SW 1271 (cell line): Measurements from ENCODE around the gene KRT16.

Experiments
- DNase-seq, 2 experiments: peaks; one replicate each; lab custom pipeline; 2025; lab: John Stamatoyannopoulos, UW

Gene KRT16

DNA sequence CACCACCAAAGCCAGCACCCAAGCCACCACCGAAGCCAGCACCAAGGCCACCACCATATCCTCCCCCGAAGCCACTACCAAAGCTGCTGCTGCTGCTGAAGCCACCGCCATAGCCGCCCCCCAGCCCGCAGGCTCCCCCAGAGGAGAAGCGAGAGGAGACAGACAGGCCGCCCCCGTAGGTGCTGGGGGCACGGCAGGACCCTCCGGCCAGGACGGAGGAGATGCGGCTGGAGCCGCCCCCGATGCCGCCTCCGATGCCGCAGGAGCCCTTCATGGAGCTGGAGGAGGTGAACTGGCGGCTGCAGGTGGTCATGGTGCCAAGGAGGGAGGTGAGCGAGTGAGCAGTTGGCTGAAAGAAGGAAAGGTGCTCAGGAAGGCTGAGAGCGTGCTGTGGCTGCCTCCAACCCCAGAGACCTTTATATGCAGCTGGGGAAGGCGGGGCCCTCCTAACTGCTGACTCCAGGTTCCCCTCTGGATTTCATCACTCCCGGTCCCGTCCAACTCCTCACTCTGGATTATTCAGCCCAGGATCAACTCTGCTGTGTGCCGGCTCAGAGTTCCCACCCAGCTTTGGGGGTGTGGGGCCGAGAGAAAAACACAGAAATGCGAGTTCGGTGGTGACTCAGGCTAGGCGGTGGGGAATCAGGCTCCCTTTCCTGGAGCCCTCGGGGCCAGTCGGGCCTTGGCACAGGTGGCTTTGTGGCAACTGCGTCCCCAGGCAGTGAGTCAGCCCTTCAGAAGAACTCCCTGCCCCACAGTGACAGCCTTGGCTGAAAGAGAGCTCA, at the start of gene KRT16:
Gene KRT16, minus strand, starts transcription at position 392 of the 785 bp plus-strand sequence. Its CDS starts 79 bp downstream, at position 313.
- peak in 1 of 2 experiments; percentile 27 for DNase-seq

DNA sequence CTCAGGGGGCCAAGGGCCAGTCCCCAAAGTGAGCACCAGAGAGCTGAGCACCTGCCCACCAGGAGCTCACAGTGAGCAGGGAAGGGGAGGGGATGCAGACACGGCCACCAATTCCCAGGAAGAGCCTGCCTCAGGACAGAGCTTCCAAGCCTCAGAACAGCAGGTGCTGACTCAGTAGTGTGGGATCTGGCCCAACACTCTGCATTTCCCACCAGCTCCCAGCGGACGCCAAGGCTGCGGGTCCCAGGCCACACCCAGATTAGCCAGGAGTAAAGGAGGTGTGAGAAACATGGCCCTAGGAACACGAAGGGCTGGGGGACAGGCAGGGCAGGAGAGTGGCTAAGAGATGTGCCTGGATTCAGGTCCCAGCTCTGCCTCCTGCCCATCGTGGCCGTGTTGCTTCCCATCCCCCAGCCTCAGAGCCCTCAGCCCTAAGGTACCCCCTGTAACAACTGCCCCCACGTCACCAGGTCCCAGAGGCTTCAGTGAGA, 47.7 kb upstream of the KRT16 start:
- DNase-seq = no peak

DNA sequence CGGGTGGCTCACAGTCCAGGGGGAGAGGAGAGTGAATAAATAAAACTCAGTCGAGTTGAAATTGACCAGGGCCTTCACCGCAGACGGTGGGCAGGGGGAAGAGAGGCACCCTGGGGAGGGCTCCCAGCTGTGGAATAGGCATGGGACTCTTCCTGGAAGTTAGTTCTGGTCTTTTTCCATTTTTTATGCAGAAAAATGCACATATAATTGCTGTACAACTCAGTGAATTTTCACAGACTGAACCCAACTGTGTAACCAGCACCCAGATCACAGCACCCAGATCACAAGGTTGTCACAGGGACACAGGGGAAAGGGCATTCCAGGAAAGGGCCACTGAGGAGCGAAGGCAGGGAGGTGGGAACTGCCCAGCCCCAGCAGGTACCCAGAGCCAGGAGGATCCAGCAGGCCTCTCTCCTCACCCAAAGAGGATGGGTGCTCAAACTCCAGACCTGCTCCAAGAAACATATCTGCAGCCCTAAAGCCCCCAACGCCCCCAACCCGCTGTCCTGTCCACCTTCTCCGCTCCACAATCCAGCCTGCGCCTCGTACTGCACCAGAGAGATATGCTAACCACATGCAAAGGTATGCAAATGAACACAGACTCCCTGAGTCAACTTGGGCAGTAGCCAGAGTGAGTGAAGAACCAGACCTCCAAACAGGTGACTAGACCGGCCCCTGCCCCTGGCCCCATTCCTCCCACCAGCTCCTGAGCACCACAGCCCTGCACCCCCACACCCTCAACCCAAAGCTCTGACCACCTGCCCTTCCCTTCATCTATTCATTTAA, 47.1 kb upstream of the KRT16 start:
- no peak for DNase-seq

DNA sequence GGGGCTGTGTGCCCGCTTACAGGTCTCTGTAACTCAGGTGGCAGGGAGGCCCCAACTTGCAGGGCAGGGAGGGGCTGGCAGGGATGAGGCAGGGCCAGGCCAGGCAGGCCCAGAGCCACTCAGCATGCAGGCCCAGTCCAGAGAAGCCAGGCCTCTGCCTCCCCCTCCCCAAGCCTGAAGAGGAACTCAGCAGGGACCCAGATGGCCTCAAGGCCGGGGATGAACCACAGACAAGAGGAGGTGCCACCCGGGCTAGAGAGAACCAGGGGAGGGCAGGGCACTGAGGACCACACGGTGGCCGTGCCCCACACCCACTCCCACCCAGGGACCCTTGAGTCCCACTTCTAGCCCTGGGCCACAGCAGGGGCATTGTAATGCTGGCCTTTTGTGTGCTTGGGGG, 46.3 kb upstream of the KRT16 start:
- DNase-seq = no peak

DNA sequence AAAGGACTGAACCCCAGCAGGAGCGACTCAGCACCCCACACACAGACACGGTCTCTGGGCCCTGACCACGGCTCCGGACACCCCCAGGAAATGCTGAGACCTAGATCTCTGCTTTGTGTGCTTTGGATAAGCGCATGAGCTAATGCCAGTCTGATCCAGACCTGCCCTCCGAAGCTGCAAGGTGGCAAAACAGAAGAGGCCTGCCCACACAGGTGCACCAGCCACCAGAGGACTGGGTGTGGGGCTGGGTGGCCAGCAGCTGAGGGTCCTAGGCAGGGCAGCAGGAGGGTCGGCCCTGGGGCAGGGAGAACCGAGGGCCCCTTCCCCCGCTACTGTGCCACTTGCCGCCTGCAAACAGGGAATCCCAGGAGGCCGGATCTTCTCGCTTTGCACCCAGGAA, 45.4 kb upstream of the KRT16 start:
- DNase-seq = no peak

DNA sequence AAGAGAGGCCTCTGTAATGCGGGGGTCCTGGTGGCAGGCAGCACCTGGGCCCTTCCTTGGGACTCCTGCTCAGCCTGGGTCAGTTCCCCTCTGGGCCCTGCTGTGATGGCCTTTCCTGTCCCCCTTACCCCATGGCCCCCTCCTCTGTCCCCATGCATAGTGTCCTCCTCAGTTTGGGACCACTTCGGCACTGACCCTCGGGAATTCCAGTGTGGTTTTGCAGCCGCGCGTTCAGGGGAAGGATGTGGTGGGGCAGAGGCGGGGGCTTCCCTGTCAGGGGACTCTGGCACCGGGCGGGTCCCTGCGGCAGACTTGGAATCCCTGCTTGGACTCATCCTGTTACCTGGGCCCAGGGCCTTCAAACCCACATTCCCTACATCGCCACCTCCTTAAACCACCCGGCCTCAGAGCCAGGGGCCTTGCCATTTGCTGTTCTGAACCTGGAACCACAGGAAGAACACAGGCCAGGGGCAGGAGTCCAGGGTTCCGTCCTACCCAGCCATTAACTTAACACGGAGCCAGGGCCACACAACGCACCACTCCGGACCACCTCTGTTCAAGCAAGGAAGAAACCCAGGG, 44.7 kb upstream of the KRT16 start:
- DNase-seq = no peak

DNA sequence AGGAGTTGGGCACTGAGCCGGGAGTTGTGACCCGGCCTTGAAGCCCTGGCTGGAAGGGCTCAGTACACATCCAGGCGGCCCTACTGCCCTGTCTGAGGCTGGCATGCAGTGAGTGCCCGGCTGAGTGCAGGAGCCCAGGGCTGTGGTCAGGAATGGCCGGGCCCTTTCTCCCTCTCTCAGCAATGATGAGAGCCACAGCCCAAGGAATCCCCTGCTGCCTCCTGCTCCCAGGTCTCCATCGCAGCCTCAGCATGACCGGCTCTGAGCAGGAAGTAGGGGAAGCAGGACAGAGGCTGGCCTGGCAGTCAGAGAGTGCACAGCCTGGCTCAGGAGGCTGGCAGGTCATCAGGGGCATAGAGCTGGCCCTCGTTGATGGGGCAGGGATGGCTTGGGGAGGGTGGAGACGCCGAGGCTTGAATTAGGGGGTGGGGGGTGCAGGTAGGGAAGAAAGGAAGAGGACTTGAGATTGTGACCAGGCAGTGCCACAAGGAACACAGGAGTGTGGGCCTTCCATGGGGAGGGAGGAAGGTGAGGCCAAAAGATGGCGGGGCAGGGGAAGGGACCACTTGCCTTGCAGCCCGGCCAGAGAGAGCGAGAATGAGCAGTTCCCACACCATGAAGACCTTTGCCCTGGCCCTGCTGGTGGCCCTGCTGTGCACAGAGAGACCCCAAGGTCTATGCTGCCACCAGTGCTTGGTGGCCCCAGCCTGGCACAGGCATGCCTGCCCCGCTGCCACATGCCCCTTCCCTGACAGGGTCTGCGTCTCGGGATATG, 43.9 kb upstream of the KRT16 start:
- DNase-seq = no peak

DNA sequence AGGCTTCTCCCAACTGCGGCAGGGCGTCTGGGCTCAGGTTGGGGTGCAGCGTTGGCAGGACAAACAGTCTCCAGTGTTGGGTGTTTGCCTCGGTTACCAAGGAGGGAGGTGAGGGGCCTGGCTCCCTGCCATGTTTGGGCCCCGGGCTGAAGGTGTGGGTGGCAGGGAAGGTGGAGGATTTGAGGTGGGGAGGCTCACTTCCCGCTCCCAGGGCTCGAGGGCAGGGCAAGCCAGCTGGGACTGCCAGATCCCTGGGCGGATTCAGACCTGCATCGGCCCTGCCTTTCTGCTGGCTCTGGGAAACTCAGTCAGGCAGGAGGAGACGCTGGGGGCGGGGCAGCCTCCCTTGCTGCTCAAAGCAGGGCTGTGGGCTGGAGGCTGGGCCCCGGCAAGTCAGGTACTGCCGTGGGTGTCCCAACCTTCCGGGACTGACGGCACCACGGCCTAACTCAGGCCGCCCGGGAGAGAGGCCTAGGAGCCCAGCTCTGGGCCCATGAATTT, 43.1 kb upstream of the KRT16 start:
- no peak for DNase-seq

DNA sequence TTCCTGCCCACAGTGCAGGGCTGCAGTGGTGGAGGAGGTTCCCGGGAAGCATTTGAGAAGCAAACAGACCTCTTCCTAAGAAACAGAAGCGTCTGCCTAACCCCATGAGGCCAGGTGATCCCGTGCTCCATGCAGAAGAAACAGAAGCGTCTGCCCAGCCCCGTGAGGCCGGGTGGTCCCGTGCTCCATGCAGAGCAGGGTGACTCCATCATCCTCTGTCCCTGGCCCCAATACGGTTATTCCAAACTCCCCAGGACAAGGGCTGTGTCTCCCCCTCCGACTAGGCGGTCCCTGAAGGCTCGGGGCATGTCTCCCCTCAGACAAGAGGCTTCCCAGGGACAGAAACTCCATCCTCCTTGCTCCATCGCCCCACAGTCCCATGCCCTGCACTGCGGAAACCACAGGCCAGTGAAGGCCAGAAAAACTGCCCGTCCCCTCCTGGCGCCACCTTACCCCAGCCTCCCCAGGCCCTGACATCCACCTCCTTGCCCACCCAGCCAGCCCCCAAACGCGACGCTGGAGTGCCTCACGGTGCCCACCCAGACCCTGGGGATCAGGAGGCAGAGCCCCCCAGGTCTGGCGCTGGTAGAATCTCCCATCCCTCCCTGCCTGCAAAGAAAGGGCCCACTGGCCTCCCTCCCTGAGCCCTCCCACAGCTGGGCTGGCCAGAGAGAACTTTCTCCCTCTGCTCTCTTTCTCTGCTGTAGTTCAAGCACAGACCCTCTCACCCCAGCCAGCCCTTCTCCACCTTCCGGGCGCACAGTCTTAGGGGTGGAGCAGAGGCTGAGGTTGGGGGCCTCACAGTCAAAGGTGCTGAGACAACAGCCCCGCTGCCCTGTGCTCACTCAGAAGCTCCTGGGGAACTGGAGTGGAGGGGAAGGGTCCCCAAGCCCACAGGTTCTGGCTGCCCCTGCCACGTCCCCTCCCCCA, 42.4 kb upstream of the KRT16 start:
- no peak for DNase-seq

DNA sequence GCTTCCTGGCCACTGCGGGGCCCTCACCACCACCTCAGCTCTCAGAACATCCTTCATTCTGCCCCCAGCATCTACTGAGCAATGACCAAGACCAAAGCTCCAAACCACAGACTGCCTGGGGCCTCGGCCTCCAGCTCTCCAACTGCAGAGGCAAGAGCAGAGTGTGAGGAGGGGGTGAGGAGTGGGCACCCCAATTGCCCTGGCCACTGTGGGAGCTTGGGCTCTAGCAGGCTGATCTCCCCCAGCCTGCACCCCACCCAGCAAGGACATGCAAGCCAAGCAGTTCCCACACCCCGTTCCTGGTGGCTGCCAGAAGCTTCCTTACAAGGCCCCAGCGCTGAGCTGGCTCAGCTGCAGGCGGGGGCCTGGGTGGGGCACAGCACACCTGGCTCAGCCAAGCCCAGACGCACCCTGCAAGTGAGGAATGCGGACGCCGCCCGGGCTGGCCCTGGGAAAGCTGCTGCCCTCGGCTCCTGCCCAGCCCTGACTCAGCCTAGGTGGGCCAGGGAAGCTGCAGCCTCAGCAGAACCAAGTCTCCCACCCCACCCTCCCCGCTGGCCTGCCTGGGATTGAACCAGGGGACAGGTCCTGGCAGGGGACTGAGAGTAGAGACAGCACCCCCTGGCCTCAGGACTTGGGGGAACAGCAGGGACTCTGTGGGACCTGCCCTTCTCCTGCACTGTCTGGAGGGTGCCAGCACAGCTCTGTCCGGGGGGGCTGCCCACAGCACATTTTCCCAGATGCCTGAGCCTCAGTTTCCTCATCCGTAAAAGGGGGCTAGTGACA, 41.5 kb upstream of the KRT16 start:
- DNase-seq = no peak

DNA sequence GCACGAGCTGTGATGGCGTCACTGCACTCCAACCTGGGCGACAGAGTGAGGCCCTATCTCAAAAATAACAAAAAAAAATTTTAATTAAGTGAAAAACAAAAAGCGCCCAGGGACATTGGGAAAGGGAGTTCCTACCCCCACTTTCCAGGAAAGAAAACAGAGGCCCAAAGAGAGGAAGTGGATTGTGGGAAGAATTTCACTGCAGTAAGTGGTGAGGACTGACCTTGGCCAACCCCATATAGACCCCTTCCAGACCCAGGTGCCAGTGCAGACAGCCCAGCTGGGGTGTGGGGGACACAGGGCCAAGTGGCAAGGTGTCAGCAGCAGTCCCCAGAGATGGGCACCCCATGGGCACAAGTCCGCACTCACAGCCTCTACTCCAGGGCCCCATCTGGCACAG, 40.9 kb upstream of the KRT16 start:
- DNase-seq = no peak

DNA sequence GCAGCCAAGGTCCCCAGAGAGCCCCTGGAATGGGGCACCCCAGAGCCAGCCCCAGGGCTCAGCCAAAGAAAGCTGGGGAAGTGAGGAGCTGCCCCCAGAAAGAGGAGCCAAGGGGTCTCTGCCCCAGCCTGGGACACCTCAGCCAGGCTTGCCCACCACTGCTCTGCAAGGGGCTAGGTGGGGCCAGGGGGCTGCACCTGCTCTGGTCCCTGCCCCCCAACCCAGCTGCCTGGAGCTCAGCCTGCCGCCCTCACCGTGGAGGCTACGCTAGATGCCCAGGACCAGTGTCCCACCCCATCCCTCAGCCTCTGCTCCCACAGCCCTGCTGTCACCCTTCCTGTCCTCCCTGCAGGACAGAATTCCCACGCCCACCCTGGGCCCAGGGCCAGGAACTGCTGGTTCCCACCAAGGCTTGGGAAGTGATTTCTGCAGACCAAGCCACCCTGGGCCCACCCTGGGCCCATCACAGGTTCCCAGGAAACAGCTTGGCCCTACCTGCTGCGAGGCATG, 39.9 kb upstream of the KRT16 start:
- no peak for DNase-seq

DNA sequence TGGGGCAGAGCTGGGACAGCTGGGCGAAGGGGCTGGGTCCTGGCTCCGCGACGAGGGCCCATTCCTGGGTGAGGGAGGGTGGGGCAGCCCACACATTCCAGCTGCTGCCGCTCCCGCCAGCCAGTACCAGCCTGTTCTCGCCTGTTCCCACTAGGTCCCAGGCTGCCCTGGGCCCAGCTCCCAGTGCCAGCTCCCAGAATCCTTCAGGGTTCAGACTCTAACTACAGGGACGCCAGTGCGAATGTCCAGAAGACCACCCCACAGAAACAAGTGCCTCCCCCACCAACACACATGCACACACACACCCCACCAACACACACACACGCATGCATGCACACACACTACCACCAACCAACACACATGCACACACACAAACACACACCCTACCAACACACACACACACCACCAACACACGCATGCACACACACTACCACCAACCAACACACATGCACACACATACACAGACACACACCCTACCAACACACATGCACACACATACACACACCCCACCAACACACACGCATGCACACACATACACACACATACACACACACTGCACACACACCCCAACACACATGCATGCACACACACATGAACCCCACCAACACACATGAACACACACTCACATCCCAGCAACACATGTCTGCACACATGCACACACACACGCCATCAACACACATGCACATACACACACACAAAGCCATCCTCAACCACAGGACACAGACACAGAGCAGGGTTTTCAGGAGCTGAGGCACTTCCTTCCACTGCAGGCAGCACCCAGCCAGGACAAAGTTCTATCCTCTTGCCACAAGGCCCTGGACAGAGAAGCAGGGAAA, 39.3 kb upstream of the KRT16 start:
- no peak for DNase-seq

DNA sequence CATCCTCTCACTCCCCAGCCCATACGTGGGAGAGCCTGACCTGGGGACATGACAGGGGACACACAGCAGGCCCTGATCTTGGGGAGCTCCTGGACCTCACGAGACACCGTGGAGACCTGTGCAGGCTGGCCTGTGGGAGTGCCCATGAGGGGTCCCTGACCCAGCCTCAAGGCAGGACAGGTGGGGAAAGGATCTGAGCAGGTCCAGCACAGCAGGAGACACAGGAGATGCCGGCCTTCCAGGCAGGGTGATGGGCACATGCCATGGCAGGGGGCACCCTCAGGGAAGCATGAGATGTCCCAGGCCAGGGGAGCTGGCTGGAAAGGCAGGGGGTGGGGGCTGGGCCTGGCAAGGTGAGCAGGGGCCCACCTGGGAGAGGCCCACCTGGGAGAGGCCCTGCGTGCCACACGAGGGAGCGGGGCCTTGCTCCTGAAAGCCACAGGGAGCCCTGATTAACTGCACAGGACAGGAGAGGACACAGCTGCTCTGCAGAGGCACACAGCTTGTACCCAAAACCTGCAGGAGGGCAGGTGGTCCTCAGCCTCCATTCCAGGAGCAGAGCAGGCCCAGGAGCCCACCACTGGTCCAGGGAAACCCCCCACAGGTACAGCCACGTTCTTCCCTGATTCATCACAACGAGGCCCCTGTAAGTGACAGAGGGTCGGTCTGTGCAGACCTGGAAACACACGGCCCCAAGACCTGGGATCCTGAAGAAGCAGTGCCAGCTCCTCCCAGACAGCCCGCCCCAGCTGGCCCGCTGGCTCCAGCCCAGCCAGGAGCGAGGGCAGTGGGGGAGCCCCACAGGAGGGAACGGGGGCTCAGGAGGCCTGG, 38.4 kb upstream of the KRT16 start:
- DNase-seq = no peak

DNA sequence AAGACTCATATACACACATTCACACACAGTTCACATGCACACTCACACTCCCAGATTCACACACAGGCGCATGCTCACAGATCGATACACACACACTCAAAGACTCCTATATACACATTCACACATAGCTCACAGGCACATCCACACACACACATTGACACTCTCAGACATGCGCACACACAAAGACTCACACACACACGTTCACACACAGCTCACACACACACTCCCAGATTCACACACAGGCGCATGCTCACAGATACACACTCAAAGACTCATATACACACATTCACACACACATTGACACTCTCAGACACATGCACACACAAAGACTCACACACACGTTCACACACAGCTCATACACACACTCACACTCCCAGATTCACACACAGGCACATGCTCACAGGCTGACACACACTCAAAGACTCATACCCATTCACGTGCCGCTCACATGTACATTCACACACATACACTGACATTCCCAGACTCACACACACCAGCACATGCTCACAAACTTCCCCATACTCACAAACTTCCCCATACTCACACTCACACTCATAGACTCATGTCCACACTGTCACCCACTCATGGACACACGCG, 37.5 kb upstream of the KRT16 start:
- DNase-seq = no peak

DNA sequence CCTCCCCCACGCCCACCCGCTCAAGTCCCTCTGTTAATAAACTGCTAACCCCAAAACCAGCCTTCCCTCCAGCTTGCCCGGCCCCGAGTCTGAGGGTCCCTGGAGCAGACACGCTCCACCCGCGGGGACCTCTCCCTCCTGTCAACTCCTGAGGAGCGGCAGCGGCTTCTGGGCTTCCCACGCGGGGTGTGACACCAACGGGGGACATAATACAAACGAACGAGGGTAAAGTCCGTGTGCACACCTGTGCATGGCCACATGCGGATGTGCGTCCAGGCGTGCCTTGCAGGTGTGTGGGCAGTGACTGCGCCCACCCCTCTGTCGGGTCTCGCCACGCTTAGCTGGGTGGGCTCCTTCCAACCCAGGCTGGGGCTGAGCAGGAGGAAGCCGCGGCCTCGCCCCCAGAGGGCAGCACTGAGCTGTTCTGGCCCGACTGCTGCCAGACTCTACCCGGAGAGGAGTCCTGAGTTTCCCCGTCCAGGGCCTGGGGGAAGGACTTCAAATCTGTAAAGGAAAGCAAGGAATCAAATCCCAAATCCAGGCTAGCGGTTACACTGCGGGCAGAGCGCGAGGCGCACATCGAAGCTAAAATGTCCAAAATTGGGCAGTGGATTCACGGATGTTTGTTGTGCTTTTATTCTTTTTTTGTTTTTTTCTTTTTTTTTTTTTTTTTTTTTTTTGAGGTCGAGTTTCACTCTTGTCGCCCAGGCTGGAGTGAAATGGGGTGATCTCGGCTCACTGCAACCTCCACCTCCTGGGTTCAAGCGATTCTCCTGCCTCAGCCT, 36.0 kb upstream of the KRT16 start:
- DNase-seq = peak in 1 of 2 experiments; percentile 62
